ENCODE measurements around the gene WDR6.

Gene WDR6, protein sequence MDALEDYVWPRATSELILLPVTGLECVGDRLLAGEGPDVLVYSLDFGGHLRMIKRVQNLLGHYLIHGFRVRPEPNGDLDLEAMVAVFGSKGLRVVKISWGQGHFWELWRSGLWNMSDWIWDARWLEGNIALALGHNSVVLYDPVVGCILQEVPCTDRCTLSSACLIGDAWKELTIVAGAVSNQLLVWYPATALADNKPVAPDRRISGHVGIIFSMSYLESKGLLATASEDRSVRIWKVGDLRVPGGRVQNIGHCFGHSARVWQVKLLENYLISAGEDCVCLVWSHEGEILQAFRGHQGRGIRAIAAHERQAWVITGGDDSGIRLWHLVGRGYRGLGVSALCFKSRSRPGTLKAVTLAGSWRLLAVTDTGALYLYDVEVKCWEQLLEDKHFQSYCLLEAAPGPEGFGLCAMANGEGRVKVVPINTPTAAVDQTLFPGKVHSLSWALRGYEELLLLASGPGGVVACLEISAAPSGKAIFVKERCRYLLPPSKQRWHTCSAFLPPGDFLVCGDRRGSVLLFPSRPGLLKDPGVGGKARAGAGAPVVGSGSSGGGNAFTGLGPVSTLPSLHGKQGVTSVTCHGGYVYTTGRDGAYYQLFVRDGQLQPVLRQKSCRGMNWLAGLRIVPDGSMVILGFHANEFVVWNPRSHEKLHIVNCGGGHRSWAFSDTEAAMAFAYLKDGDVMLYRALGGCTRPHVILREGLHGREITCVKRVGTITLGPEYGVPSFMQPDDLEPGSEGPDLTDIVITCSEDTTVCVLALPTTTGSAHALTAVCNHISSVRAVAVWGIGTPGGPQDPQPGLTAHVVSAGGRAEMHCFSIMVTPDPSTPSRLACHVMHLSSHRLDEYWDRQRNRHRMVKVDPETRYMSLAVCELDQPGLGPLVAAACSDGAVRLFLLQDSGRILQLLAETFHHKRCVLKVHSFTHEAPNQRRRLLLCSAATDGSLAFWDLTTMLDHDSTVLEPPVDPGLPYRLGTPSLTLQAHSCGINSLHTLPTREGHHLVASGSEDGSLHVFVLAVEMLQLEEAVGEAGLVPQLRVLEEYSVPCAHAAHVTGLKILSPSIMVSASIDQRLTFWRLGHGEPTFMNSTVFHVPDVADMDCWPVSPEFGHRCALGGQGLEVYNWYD

DNA sequence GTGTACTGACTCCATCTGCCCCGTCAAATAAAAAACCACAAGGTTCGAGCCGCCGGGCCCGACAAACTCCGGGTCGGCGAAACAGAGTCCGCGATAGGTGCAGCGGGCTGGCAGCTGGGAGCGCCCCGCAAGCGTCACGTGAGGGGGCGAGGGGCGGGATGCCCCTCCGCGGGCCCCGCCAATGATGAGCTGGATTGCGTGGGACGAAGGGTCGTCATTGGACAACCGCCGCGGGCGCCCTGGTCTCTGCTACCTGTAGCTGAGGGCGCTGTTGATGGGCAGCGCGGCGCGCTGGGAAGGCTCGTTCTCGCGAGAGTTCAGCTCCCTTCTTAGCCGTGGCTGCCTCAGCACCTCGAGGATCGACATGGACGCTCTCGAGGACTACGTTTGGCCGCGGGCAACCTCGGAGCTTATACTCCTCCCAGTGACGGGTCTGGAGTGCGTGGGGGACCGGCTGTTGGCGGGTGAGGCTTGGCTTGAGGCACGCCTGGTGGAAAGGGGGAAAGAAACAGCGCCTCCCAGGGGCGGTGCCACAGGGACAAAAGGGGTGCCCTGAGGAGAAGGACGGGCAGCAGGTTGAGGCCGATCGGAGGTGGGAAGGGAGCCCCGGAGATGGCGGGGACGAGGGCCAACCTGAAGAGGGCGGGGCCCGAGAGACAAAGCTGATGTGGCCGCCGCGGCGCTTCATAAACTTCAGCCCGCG lies at the start of gene WDR6:
WDR6 (plus strand) TSS at position 324 of the 703 bp plus-strand sequence; CDS start at position 365, 41 bp downstream.
- DNase-seq (ENCODE audit: low spot score) = peak; percentile 97

DNA sequence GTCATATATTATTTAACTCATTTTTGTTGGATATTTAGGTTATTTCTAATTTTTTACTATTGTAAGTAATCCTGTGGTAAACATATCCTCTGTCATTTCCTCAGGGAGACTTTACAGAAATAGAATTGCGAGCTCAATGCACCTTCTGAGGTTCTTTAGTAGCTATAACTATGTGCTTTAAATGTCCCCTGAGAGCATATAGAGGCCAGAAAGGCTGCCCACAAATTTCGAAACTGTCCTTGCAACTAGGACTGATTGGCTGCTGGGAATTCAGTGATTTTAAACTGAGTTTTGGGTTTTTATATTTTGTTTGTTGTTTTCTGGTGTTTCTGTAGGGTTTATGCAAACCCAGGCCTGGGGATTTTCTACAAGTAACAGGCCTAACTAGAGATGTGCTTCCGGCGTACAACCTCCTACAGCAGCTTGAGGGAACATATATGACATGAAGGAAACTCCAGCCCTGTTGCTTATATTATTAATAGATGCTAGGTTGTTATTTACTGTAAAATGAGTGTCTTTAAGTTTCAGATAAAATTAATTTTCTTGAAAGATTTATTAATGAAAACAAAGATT lies 46.3 kb upstream of the WDR6 start:
- DNase-seq (ENCODE audit: low spot score) = no peak

DNA sequence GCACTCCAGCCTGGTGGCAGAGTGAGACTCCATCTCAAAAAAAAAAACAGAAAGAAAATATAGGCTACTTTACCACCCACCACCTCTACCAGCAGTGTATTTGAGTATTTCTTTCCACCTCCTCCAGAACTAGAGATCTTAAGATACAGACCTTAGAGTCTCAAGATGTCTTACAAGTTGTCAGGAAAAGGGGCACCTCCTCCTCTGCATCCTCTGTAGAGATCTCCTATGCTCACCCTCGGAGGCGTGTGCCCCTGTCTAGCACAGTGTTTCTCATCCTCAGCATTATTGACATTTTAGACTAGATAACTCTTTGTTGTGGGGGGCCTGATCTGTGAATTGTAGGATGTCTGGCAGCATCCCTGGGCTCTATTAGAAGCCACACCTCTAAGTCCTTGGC lies 44.9 kb upstream of the WDR6 start:
- DNase-seq (ENCODE audit: low spot score) = no peak

DNA sequence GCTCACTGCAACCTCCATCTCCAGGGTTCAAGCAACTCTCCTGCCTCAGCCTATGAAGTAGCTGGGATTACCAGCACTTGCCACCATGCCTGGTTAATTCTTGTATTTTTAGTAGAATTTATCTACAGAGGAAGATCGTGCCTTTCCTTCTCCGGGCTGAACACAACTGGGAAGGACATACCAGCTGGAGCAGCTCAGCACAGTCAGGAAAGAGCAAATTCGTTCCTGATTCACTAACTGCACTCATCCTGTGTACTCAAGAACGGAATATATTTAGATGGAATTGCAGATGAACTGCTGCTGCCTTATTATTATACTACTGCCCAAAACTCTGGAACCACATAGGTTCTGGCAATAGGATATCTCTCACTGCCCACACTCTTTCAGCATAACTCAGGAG lies 44.3 kb upstream of the WDR6 start:
- DNase-seq (ENCODE audit: low spot score) = no peak

DNA sequence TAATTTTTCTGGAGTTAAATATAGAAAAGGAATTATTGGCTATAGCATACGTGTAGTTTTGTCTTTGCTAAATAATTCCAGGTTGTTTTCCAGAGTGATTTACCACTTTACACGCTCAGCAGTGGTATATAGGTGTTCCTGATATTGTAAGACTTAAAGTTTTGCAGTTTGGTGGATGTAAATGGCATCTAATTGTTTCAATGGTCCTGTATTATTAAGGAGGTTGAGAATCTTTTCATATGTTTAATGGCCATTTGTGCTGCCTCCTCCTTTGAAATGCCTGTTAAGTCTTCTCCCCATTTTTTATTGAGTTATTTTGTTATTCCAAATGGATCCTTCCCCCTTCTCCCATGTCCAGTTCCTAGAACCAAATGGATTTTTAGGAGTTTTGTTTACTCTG lies 43.6 kb upstream of the WDR6 start:
- no peak for DNase-seq (ENCODE audit: low spot score)

DNA sequence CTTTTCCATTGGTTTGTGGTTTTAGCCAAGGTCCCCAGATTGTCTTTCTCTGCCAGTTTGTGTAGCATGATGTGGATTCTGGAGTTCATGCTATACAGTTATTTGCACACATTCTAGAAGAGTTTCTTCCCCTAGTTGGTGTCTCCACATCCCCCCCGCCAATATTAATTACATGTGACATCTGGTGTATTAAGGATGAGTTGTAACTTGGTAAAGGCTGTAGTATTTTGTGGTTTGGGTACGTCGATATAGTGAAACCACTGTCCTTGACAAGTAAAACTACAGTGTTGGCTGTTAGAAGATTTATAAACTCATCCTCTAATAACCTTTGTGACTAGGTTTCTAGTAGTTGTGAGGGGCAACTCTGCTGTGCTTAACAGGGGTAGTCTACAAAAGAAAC lies 40.8 kb upstream of the WDR6 start:
- no peak for DNase-seq (ENCODE audit: low spot score)

DNA sequence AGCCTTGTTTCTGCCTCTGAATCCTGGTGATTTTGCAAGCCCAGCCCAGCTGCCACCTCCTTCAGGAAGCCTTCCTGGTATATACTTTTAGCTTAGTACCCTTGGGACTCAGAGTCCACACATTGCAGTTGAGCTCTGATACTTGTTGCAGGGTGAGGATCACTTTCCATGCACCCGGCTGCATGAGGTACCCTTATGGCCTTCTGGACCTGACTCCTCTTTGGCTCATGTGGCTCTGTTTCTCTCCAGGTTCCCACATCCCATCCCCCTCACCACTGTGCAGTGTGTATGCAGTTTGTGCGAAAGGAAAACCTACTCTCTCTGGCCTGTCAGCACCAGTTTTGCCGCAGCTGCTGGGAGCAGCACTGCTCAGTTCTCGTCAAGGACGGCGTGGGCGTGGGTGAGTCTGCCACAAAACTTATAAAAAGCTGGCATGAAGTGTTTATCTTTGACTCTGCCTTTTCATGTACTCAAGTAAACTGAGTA lies 40.3 kb upstream of the WDR6 start:
- no peak for DNase-seq (ENCODE audit: low spot score)

DNA sequence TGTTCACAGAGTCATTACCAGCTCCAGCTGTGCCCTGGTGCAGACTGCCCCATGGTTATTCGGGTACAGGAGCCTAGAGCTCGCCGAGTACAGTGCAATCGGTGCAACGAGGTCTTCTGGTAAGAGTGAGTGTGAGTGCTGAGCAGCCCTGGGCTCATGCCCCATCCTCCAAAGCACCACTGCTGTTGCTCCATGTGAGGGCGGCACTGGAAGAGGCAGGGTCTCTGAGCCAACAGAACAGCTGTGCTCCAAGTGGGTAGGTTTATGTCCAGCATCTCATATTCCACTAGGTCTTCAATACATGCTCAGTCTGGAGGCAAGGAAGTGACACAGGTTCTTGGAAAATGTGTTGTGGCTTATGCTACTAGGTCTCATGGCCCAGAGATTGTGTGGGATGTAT lies 36.6 kb upstream of the WDR6 start:
- DNase-seq (ENCODE audit: low spot score) = no peak

DNA sequence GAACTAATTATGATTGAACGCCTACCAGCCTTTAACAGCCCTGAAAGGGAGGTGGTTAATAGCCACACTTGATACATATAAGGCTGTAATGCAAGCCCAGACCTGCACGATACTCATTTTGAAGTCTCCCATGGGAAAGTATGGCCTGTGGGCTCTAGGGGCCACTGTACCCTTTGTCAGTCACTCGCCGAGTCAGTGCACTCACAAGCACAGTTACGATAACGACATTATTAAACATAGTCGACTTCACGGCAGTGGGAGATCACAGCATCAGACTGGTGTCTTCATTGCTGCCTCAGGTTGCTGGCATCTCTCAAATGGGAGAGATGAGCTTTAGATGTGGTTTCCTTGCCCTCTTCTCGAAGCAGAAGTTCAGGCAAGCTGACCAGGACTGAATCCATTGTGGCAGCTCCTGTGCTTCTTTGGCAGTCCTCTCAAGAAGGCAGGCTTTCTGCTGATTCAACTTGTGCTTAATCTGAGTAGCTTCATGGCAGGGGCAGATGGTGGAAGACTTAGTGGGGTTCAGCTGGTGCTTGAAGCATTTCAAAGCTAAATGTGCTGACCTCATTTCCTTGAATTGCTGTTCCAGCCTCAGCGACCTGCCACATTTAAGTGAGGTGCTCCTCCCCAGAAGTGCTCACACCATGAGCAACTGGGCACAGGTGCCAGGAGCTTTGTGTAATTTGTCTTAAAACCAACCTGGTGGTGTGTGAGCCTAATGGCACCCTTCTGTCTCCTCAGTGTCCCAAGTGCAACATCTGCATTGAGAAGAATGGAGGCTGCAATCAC lies 32.9 kb upstream of the WDR6 start:
- DNase-seq (ENCODE audit: low spot score) = no peak

DNA sequence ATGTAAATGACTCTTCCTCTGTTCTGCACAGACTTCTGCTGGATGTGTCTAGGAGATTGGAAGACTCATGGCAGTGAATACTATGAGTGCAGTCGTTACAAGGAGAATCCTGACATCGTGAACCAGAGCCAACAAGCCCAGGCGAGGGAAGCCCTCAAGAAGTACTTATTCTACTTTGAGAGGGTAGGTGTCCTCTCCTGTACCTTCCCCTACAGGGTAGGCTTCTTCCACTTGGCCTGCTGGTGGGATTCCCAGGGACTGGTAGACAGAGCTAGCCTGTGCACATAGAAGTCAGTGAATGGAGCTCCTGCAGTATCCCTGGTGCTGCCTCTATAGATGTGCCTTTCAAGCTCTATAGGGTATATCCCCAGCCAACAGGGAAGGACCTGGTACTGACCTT lies 27.7 kb upstream of the WDR6 start:
- no peak for DNase-seq (ENCODE audit: low spot score)

DNA sequence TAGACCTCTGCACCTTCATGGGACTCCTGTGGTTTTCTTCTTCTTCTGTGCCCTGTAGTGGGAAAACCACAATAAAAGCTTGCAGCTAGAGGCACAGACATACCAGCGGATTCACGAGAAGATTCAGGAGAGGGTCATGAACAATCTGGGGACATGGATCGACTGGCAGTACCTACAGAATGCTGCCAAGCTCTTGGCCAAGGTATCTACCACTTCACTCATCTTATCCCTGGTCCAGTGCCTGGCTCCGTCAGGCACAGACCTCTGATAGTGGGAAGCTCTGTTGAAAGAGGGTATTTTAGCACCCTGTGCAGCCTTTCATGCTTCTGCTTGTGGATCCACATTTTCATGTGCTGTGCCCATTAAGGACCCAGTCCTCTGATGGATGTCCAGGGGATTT lies 26.9 kb upstream of the WDR6 start:
- DNase-seq (ENCODE audit: low spot score) = no peak

DNA sequence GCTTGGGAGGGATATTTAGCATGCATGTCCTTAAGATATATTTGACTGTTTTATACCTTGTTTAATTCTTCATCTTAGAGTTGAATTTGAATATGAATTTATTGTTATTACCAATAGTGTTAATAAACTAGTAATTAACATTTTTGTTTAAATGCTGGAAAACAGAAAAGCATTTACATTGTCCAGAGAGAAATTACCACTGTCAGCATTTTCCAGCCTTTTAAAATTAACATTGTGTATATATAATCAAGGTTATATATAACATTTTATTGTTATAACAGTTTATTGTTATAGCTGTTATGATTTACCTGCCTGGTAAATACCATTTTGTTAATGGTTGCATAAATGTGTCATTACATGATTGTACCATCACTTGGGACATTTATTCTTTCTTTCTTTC lies 25.2 kb upstream of the WDR6 start:
- DNase-seq (ENCODE audit: low spot score) = no peak

DNA sequence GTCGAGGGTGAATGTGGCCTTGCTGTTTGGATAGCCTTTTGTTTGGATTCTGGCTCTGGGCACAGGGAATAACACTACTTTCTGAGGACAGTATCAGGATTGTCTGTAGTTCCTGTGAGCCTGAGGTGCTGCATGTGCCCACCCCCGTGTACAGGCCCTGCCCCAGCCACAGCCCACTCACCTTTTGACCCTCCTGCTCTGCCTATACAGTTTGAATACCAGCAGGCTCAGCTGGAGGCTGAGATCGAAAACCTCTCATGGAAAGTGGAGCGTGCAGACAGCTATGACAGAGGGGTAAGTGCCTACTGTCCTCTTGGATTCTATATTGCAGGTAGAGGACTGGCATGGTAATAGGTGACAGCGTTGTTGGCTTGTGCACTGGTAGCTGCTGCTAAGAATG lies 24.5 kb upstream of the WDR6 start:
- DNase-seq (ENCODE audit: low spot score) = no peak

DNA sequence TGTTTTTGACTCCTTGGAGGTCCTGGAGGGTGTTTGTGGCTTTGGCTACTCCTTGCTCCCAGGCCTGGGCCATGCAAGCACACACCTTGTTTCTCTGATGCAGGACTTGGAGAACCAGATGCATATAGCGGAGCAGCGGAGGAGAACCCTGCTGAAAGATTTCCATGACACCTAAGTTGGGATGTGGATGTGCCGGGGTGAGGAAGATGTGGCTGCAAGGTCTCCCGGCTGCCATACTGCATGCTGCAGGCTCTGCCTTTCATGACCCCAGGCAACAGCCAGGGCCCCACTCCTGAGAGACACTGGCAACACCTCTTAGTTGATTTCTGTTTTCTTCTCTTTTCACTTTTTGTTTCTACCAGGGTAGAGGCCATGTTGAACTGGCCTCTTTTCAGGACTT lies 24.1 kb upstream of the WDR6 start:
- DNase-seq (ENCODE audit: low spot score) = no peak

DNA sequence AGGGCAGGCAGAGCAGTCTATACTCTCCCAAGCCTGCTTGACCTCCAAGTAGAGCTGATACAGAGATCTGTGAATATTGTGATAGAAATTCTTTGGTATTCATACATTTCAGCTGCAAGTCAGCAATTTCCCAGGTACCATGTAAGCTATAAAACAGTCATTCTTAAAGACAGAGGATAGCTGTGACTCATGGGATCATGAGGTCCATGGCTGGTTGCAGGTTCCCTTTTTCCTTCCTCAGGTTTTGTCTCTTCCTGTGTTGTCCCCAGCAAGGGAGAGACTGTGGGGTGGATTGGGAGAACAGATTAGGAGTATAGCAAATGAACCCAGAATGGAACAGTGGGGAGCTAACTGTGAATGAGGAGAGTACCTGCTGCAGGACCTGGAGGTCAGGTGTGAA lies 22.5 kb upstream of the WDR6 start:
- no peak for DNase-seq (ENCODE audit: low spot score)

DNA sequence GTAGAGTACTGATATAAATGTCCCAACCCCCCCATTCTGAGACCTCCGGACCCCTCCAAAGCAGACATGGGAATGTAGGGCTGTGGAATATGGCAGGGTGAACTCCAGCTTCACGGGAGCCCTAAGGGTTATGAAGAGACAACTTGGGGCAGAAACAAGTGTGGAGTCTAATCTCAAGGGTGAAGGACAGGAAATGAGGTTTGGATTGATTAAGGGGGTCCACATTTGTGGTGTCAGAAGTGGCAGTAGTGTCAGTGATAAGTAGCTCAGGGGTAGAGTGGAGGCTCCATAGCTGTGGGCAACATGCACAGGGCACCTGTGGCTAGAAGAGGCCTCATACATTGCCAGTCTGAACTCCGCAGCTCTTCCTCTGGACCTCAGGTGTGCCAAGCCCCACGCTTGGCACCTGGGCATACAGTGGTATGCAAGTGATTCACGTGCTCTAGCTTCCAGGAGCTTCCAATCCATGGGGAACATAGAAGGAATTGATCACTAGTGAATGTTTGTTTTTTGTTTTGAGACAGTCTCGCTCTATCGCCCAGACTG lies 21.3 kb upstream of the WDR6 start:
- DNase-seq (ENCODE audit: low spot score) = no peak

DNA sequence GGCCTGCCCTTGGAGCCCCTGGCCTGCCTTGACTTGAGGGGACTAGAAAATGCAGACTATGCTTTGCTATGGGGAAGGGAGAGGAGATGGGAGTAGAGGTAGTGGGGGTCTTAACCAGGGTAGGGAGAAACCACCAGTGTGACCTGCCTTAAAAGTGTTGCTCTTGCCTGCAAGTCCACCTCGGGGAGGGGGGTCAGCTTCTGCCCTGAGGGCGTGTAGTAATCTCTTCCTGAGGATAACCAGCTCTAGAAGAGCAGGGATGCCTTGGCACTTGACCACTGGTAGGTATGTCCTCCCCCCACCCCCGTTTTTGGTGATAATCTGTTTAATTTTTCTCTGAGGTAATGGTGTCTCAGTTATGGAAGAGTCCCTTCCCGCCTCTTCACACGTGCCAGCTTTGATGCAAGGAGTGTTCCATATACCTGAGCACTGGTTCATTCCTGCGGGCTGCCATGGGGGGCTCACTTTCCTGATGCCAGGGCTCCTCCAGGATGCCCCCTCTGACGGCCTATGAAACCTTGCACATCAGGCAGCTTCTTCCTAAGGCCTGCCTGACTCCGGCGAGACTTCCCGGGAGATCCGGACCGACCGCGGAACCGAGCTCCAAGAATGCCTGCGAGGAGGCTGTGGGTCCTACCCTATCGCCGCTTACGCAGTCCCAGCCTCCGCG lies 17.9 kb upstream of the WDR6 start:
- peak; percentile 31 for DNase-seq (ENCODE audit: low spot score)

DNA sequence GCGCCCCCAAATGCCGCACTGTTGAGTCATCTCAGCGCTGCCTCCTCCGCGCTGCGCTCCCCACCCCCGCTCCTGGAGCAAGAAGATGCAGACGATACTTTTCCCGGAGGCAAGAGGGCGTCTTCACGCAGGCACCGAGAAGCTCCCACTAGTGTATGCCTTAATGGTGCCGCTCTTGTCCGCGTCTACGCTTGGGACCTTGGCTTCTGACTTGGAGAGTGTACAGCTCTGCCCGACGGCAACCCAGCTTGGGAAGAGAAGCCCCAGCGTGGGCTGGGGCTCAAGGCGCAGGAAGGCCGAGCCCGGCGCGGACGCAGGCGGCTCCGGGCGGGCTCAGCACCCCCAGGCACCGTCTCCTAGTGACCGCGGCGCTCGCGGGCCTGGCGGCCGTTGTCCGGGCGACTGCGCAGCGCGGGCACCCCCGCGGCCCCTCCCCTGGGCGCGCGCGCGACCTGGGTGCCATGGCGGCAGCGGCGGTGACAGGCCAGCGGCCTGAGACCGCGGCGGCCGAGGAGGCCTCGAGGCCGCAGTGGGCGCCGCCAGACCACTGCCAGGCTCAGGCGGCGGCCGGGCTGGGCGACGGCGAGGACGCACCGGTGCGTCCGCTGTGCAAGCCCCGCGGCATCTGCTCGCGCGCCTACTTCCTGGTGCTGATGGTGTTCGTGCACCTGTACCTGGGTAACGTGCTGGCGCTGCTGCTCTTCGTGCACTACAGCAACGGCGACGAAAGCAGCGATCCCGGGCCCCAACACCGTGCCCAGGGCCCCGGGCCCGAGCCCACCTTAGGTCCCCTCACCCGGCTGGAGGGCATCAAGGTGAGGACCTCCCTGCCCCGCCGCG lies 17.2 kb upstream of the WDR6 start, which contains the start of gene P4HTM:
P4HTM (plus strand) TSS at position 446 of the 840 bp plus-strand sequence; CDS start at position 462, 16 bp downstream.
- peak; percentile 95 for DNase-seq (ENCODE audit: low spot score)
